ENCODE measurements around the gene CYP27C1. TPM values are rescaled to one million over a fixed set of nuclear protein-coding genes. Genes with fewer than 3 reads are reported as not detected.
"Not testable (repeated sequence)": the region's sequence is repeated elsewhere in the genome, so short reads cannot be mapped to it uniquely, and the experiment has no call there.

The CYP27C1 gene
- total RNA-seq, 1 donor from 2014 or later, result 4.5 TPM

GRCh38 chr2:127235082-127235702 is 15.1 kb upstream of the CYP27C1 start:
- H3K27me3 Mint-ChIP-seq (ENCODE audit: low read depth), result no peaks in the 10 kb centered on the region
- no peak for DNase-seq (ENCODE audit: low spot score in 2 of 2, unreplicated experiment in 2 of 2)
- TF ChIP-seq CTCF (IDR thresholded peaks at IDR 0.05; ENCODE audit: unreplicated experiment), result no peak
- no peaks in the 10 kb centered on the region for H3K36me3 Mint-ChIP-seq
- no peak overlapping the region for H3K27ac Mint-ChIP-seq
- H3K4me3 Mint-ChIP-seq, result no peak overlapping the region
- no peaks in the 10 kb centered on the region for H3K4me1 Mint-ChIP-seq
- peaks cover 24% of the 10 kb centered on the region for H3K9me3 Mint-ChIP-seq

GRCh38 chr2:127233710-127234109 is 13.6 kb upstream of the CYP27C1 start:
- Mint-ChIP-seq H3K4me1 (no peaks in the 10 kb centered on the region), H3K27me3 (ENCODE audit: low read depth) (no peaks in the 10 kb centered on the region), H3K36me3 (no peaks in the 10 kb centered on the region), H3K9me3 (peaks cover 16% of the 10 kb centered on the region), H3K27ac (no peak overlapping the region), H3K4me3 (no peak overlapping the region)
- TF ChIP-seq CTCF (IDR thresholded peaks at IDR 0.05; ENCODE audit: unreplicated experiment), result no peak
- no peak for DNase-seq (ENCODE audit: low spot score in 2 of 2, unreplicated experiment in 2 of 2)

- H3K4me3 Mint-ChIP-seq, result no peak overlapping the region
- no peak for TF ChIP-seq CTCF (IDR thresholded peaks at IDR 0.05; ENCODE audit: unreplicated experiment)
- H3K4me1 Mint-ChIP-seq, result peaks cover 6% of the 10 kb centered on the region
- no peaks in the 10 kb centered on the region for H3K9me3 Mint-ChIP-seq
- H3K27ac Mint-ChIP-seq, result no peak overlapping the region
- H3K36me3 Mint-ChIP-seq, result no peaks in the 10 kb centered on the region
- no peak for DNase-seq (ENCODE audit: low spot score in 2 of 2, unreplicated experiment in 2 of 2)
- H3K27me3 Mint-ChIP-seq (ENCODE audit: low read depth), result peaks cover 7% of the 10 kb centered on the region
Measured at GRCh38 chr2:127231130-127231865, 11.2 kb upstream of the CYP27C1 start.

GRCh38 chr2:127229555-127229954 is 9.5 kb upstream of the CYP27C1 start:
- peaks cover 23% of the 10 kb centered on the region for H3K27me3 Mint-ChIP-seq (ENCODE audit: low read depth)

GRCh38 chr2:127228102-127228501 is 8.0 kb upstream of the CYP27C1 start:
- TF ChIP-seq CTCF (IDR thresholded peaks at IDR 0.05; ENCODE audit: unreplicated experiment), result no peak
- H3K9me3 Mint-ChIP-seq, result no peaks in the 10 kb centered on the region
- no peak overlapping the region for H3K4me3 Mint-ChIP-seq
- peaks cover 13% of the 10 kb centered on the region for H3K4me1 Mint-ChIP-seq
- no peaks in the 10 kb centered on the region for H3K36me3 Mint-ChIP-seq
- no peak overlapping the region for H3K27ac Mint-ChIP-seq
- DNase-seq (ENCODE audit: low spot score in 2 of 2, unreplicated experiment in 2 of 2), result no peak
- peaks cover 28% of the 10 kb centered on the region for H3K27me3 Mint-ChIP-seq (ENCODE audit: low read depth)

More at GRCh38 chr2:127229555-127229954, 9.5 kb upstream of the CYP27C1 start:
- Mint-ChIP-seq H3K9me3 (no peaks in the 10 kb centered on the region), H3K4me3 (no peak overlapping the region), H3K36me3 (no peaks in the 10 kb centered on the region), H3K27ac (no peak overlapping the region), H3K4me1 (peaks cover 9% of the 10 kb centered on the region)
- TF ChIP-seq CTCF (IDR thresholded peaks at IDR 0.05; ENCODE audit: unreplicated experiment), result no peak
- DNase-seq (ENCODE audit: low spot score in 2 of 2, unreplicated experiment in 2 of 2), result no peak

- peaks cover 13% of the 10 kb centered on the region for H3K4me1 Mint-ChIP-seq
- H3K9me3 Mint-ChIP-seq, result not testable (repeated sequence)
Measured at GRCh38 chr2:127227264-127227660, 7.2 kb upstream of the CYP27C1 start.

More at GRCh38 chr2:127227264-127227660, 7.2 kb upstream of the CYP27C1 start:
- H3K4me3 Mint-ChIP-seq; DNase-seq (ENCODE audit: low spot score in 2 of 2, unreplicated experiment in 2 of 2); H3K27ac Mint-ChIP-seq; H3K36me3 Mint-ChIP-seq: not testable (repeated sequence)
- H3K27me3 Mint-ChIP-seq (ENCODE audit: low read depth), result peaks cover 28% of the 10 kb centered on the region

All from mesothelial cell of epicardium (in vitro differentiated cells).